Astrocyte (in vitro differentiated cells and primary cell): ENCODE measurements around the gene MYH9.
"Not testable (repeated sequence)": the region's sequence is repeated elsewhere in the genome, so short reads cannot be mapped to it uniquely, and the experiment has no call there.

Source experiments
- CTCF ChIP-seq: IDR thresholded peaks from 2 replicates; pipeline ENCODE4 v1.5.1; 2011; ENCODE audit warnings: low read depth, mild to moderate bottlenecking, inconsistent platforms, low read length, moderate library complexity; ENCODE audit not compliant: insufficient read depth
- EZH2 ChIP-seq: IDR thresholded peaks from 2 replicates; pipeline ENCODE4 v1.6.1; 2012; ENCODE audit warnings: mild to moderate bottlenecking, low read length, inconsistent platforms; ENCODE audit not compliant: insufficient read depth

- not testable (repeated sequence) for TF ChIP-seq CTCF, EZH2
Observed at GRCh38 chr22:36289948-36290371, 97.8 kb downstream of the MYH9 start.
